BLaER1 treated with 17β-estradiol and CSF1 and Interleukin-3, amounts not matched to agents 10 nM and 100 nM (cell line): ENCODE results near the gene CMTM1.

Experiments used
- H3K27ac ChIP-seq, 11 experiments: shearing (Covaris generic); formaldehyde crosslinking; 2 replicates each; pipeline ENCODE4 v1.8.1; 2022
- H3K27me3 ChIP-seq, 11 experiments: shearing (Covaris generic); formaldehyde crosslinking; 2 replicates each; pipeline ENCODE4 v1.8.1; 2022
- H3K36me3 ChIP-seq, 11 experiments: shearing (Covaris generic); formaldehyde crosslinking; 2 replicates each; pipeline ENCODE4 v1.8.1; 2022
- H3K4me1 ChIP-seq, 10 experiments: shearing (Covaris generic); formaldehyde crosslinking; 2 replicates each; pipeline ENCODE4 v1.8.1; 2022
- H3K4me2 ChIP-seq, 11 experiments: shearing (Covaris generic); formaldehyde crosslinking; 2 replicates each; pipeline ENCODE4 v1.8.1; 2022
- H3K4me3 ChIP-seq, 10 experiments: shearing (Covaris generic); formaldehyde crosslinking; 2 replicates each; pipeline ENCODE4 v1.8.1; 2022
- H3K9ac ChIP-seq, 11 experiments: shearing (Covaris generic); formaldehyde crosslinking; 2 replicates each; pipeline ENCODE4 v1.8.1; 2022
- H3K9me3 ChIP-seq, 11 experiments: shearing (Covaris generic); formaldehyde crosslinking; replicated peaks in 1 of 11; 2 replicates each; pipeline ENCODE4 v1.8.1; 2022
- H4K20me1 ChIP-seq, 11 experiments: shearing (Covaris generic); formaldehyde crosslinking; 2 replicates each; pipeline ENCODE4 v1.8.1; 2022
- Cebpa-rat ChIP-seq, 11 experiments: shearing (Covaris generic); IDR thresholded peaks; 2 replicates each; pipeline ENCODE4 v1.8.1; 2022

The CMTM1 gene

DNA sequence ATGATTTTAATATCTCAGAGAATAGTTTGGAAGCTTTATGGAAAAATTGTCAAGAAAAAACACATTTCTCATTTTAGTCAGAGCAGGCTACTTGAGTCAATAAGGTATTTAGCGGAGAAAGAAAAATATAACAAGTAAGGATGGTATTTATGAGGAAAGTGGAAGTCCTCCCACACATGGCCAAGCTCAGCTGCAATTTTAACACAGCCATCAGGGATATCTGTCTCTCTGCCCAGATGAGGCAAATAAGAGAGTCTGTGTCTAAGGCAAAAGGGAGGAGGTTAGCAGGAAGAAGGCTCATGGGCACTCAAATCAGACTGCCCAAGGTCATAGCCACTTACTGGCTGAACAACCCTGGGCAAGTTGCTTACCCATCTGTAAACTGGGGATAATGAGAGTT lies 7.8 kb downstream of the CMTM1 start:
- no peak for TF ChIP-seq Cebpa-rat (IDR thresholded peaks at IDR 0.05)
- Histone ChIP-seq H3K4me2 (peak overlapping the region in 9 of 11 experiments; percentile 7 to 59 (median 28); a peak in 10 of 22 replicates), H3K27me3 (peaks cover 0 to 18% (median 0%) of the 10 kb centered on the region in 11 experiments; a peak in 8 of 22 replicates), H3K27ac (no peak overlapping the region; a peak in 1 of 22 replicates), H3K9me3 (no peaks in the 10 kb centered on the region), H3K9ac (no peak overlapping the region), H3K36me3 (peaks cover 0 to 40% (median 19%) of the 10 kb centered on the region in 11 experiments; a peak in 13 of 22 replicates), H3K4me3 (no peak overlapping the region), H3K4me1 (peaks cover 69 to 90% (median 78%) of the 10 kb centered on the region in 10 experiments), H4K20me1 (0 out of 22 replicates have a peak, but pooled peaks cover 0 to 3% (median 0%) of the 10 kb centered on the region in 11 experiments)

DNA sequence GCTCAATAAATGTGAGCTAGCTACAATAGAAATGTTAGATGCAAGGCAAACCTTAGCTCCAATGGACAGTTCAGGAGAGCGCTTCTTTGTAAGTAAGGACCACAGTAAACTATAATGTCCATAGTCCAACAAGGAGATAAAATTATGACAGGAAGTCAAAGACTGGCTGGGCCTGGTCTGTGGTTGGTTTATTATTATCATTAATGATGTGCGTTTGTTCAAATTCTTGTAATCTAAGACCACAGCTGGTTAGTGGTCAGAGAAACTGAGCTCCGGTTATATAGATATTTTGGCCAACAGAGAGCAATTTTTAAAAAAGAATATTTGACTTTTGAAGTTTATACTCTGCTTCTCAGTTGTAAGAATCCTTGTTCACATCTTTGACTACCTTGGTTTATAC lies 8.3 kb downstream of the CMTM1 start:
- Histone ChIP-seq H3K4me1 (peaks cover 69 to 90% (median 81%) of the 10 kb centered on the region in 10 experiments), H3K27ac (no peak overlapping the region), H3K4me3 (no peak overlapping the region), H3K27me3 (peaks cover 0 to 22% (median 0%) of the 10 kb centered on the region in 11 experiments; a peak in 8 of 22 replicates), H3K4me2 (peak overlapping the region in 8 of 11 experiments; percentile 7 to 59 (median 28); a peak in 11 of 22 replicates), H3K36me3 (peaks cover 0 to 35% (median 19%) of the 10 kb centered on the region in 11 experiments; a peak in 13 of 22 replicates), H3K9me3 (no peaks in the 10 kb centered on the region), H4K20me1 (no peaks in the 10 kb centered on the region), H3K9ac (no peak overlapping the region)
- TF ChIP-seq Cebpa-rat (IDR thresholded peaks at IDR 0.05) = no peak

DNA sequence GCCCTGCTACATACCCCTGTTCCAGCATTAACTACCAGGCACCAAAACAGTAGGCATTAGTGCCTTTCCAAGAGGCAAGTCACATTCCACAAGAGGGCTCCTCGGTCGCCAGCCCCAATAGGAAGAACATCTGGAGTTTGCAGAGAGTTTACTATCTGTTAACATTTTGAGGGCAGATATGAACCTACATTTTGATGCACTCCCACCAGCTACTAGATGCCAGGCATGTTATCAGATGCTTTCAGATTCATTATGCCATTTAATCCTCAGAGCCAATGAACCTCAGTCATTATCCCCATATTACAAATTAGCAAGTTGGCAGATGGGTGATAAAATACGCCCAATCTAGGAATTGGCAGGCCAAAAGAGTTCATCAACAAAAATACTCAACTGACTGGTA lies 8.8 kb downstream of the CMTM1 start:
- Histone ChIP-seq H3K36me3 (peaks cover 0 to 30% (median 16%) of the 10 kb centered on the region in 11 experiments; a peak in 13 of 22 replicates), H3K4me2 (peak overlapping the region in 3 of 11 experiments; percentile 1 to 29 (median 28); a peak in 4 of 22 replicates)

DNA sequence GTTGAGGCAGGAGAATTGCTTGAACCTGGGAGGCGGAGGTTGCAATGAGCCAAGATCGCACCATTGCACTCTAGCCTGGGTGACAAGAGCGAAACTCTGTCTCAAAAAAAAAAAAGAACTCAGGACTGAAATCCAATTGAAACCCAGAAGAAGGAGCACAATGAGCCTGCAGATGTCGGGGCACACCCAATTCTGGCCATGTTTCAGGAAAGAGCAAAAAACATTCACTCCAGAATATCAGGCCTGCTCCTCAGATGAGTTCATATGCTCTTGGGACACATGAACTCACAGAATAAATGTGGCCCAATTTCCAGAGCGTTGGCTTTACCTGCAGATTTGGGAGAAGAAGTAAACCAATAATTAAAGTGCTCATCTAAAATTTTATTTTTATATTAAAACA lies 10.1 kb downstream of the CMTM1 start:
- no peaks in the 10 kb centered on the region for H3K9me3 ChIP-seq
- no peak overlapping the region for H3K9ac ChIP-seq
- H3K27me3 ChIP-seq = peaks cover 0 to 25% (median 0%) of the 10 kb centered on the region in 11 experiments; a peak in 8 of 22 replicates
- peaks cover 0 to 17% (median 4%) of the 10 kb centered on the region in 11 experiments; a peak in 9 of 22 replicates for H3K36me3 ChIP-seq
- H3K4me2 ChIP-seq = peak overlapping the region in 9 of 11 experiments; percentile 2 to 97 (median 90); a peak in 11 of 22 replicates
- H3K4me1 ChIP-seq = peaks cover 67 to 90% (median 83%) of the 10 kb centered on the region in 10 experiments
- no peaks in the 10 kb centered on the region for H4K20me1 ChIP-seq
- no peak overlapping the region for H3K27ac ChIP-seq
- H3K4me3 ChIP-seq = no peak overlapping the region
- TF ChIP-seq Cebpa-rat (IDR thresholded peaks at IDR 0.05) = no peak

More for the DNA sequence above, 8.8 kb downstream of the CMTM1 start:
- H3K4me1 ChIP-seq = peaks cover 67 to 90% (median 82%) of the 10 kb centered on the region in 10 experiments
- no peaks in the 10 kb centered on the region for H4K20me1 ChIP-seq
- peaks cover 0 to 25% (median 0%) of the 10 kb centered on the region in 11 experiments; a peak in 8 of 22 replicates for H3K27me3 ChIP-seq
- no peak for TF ChIP-seq Cebpa-rat (IDR thresholded peaks at IDR 0.05)
- no peak overlapping the region for H3K9ac ChIP-seq
- H3K9me3 ChIP-seq = no peaks in the 10 kb centered on the region
- H3K4me3 ChIP-seq = no peak overlapping the region
- no peak overlapping the region for H3K27ac ChIP-seq

DNA sequence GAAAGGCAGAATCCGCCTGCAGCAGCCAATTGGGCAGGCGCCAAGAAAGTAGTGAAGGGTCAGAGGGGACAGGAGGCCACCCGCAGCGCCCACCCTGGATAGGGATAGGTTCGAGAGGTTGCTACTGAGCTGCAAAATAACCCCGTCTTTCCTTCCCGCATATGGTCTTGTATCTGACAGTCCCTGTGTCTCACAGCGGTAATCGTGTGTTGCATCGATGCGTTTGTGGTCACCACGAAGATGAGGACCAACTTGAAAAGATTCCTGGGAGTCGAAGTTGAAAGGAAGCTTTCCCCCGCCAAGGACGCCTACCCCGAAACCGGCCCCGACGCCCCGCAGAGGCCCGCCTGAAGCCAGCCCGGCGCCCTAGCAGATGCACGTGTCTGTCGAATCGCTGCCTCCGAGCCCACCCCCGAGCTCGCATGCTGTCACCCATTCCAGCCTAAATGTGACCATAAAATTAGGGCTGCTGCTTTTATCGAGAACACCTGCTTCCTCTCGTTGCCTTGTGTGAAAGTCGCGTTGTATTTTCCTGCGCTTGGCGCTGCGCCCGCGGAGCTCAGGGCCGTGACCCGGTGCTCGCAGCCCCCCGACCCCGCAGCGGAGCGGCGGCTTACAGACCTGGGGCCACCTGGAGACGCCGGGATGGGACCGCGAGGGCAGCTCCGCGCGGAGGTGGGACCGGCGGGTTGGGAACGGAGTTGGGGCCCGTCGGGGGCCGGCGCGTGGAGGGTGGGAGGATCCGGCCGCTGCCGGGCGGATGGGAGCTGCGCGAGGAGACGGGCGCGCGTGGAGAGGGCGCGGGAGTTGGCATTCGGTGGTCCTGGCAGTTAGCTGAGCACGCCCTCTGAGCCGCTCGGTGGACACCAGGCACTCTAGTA lies 12.7 kb downstream of the CMTM1 start, which contains the start of gene CMTM2:
TSS of gene CMTM2 (plus strand) at position 813 of the 881 bp plus-strand sequence. CDS start 145 bp downstream, outside the sequence.
- Histone ChIP-seq H3K36me3 (peaks cover 0 to 12% (median 0%) of the 10 kb centered on the region in 11 experiments; a peak in 2 of 22 replicates), H3K4me2 (peak within 1 kb of the TSS; percentile 87 to 97 (median 93)), H4K20me1 (no peaks in the 10 kb centered on the region), H3K27ac (peak within 1 kb of the TSS in 9 of 11 experiments; percentile 12 to 90 (median 77); a peak in 18 of 22 replicates), H3K4me3 (peak within 1 kb of the TSS; percentile 37 to 65 (median 52)), H3K4me1 (peaks cover 66 to 96% (median 91%) of the 10 kb centered on the region in 10 experiments), H3K9me3 (no peaks in the 10 kb centered on the region), H3K9ac (peak within 1 kb of the TSS; percentile 42 to 76 (median 68); a peak in 21 of 22 replicates), H3K27me3 (peaks cover 0 to 25% (median 0%) of the 10 kb centered on the region in 11 experiments; a peak in 8 of 22 replicates)
- TF ChIP-seq Cebpa-rat (IDR thresholded peaks at IDR 0.05) = no peak

DNA sequence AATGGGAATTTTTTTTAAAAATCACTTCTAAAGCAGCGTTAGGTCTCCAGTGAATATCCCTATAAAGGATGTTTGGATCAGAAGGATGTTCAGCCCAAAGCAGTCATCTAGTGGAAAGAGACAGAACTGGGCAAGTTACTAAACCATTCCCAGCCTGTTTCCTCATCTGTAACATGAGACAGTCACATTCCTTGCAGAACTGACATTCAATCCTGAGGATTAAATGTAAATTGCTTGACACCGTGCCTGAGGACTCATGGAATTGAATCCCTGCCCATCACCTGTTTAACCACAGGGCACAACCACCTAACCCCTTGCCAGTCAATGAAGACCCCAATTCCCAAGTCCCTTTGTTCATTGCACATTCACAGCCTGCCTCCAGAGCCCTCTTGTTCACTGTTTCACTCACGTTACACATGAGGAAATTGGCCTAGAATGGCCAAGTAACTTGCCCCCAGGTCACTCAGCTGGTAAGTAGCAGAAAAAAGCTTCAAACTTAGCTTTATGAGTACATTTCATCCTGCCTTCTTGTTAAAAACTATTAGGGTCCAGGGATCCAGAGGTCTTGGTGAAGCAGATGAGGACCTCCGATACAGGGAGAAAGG lies 14.5 kb downstream of the CMTM1 start:
- no peaks in the 10 kb centered on the region for H4K20me1 ChIP-seq
- peaks cover 0 to 25% (median 0%) of the 10 kb centered on the region in 11 experiments; a peak in 8 of 22 replicates for H3K27me3 ChIP-seq
- H3K9me3 ChIP-seq = no peaks in the 10 kb centered on the region
- H3K9ac ChIP-seq = peak overlapping the region in 10 of 11 experiments; percentile 14 to 71 (median 62); a peak in 17 of 22 replicates
- peak overlapping the region; percentile 87 to 97 (median 93) for H3K4me2 ChIP-seq
- H3K4me3 ChIP-seq = peak overlapping the region in 7 of 10 experiments; percentile 32 to 59 (median 50); a peak in 12 of 20 replicates
- peaks cover 73 to 100% (median 97%) of the 10 kb centered on the region in 10 experiments for H3K4me1 ChIP-seq
- H3K36me3 ChIP-seq = peaks cover 0 to 1% (median 0%) of the 10 kb centered on the region in 11 experiments; a peak in 1 of 22 replicates
- peak overlapping the region in 8 of 11 experiments; percentile 56 to 90 (median 78); a peak in 17 of 22 replicates for H3K27ac ChIP-seq
- TF ChIP-seq Cebpa-rat (IDR thresholded peaks at IDR 0.05) = no peak

DNA sequence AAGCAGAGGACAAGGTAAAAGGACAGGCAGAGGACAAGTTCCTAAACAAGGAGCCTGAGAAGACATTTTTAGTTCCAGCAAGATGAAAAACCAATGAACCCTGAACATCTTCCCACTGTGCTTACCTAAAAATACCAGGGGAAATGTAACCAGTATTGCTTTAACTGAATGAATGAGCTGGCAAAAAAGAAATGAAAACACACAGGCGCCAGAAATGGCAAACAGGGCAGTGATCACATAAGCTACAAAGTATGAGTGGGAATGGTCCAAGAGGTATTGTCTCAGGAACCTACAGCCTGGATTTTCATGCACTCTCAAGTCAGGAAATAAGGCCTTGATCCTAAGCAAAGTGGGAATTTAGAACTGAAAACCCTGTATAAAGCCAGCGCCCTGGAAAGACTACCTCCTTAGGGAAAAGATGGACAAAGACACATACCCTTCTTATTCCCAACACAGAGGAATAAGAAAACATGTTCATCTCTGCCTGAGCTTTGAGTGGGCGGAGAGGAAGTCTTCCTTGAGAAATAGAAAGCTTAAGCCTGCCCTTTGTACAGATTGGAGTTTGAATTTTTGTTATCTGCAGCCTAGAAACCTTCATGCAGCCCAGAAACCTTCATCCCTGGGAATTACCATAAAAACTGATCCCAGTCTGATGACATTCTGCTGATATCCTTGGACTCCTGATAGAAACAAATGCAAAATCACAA lies 15.2 kb downstream of the CMTM1 start:
- H3K4me3 ChIP-seq = peak overlapping the region in 7 of 10 experiments; percentile 32 to 59 (median 50); a peak in 12 of 20 replicates
- H3K27me3 ChIP-seq = peaks cover 0 to 25% (median 0%) of the 10 kb centered on the region in 11 experiments; a peak in 8 of 22 replicates
- no peaks in the 10 kb centered on the region for H4K20me1 ChIP-seq
- H3K4me1 ChIP-seq = peaks cover 80 to 100% (median 100%) of the 10 kb centered on the region in 10 experiments
- H3K4me2 ChIP-seq = peak overlapping the region; percentile 87 to 97 (median 93)
- no peaks in the 10 kb centered on the region for H3K36me3 ChIP-seq
- peak overlapping the region in 8 of 11 experiments; percentile 56 to 90 (median 78); a peak in 17 of 22 replicates for H3K27ac ChIP-seq
- peak overlapping the region in 10 of 11 experiments; percentile 14 to 71 (median 62); a peak in 17 of 22 replicates for H3K9ac ChIP-seq
- H3K9me3 ChIP-seq = no peaks in the 10 kb centered on the region
- no peak for TF ChIP-seq Cebpa-rat (IDR thresholded peaks at IDR 0.05)
